SK-N-SH (cell line): ENCODE results near the gene INTS3. TPM values are rescaled to one million over a fixed set of nuclear protein-coding genes. Genes with fewer than 3 reads are reported as not detected.
A peak's percentile ranks its signal among the peaks of the same experiment; 100 is the strongest.

Experiments used
- CTCF ChIA-PET: fragments of 300-600, 350-600 bp; formaldehyde crosslinking; extraction: SDS; loops from one replicate; lab custom pipeline; 2021; lab: Yijun Ruan, JAX
- POLR2A ChIA-PET: fragments of 350-600 bp; sonication (Branson Sonifier 250); formaldehyde crosslinking; extraction: SDS; loops from one replicate; lab custom pipeline; 2020; ENCODE audit warnings: antibody characterized with exemption, inconsistent platforms; lab: Yijun Ruan, JAX
- DNase-seq: peaks from one replicate; pipeline ENCODE4 v3.0.0; 2012
- H2AFZ ChIP-seq: fragments of 200-600 bp; sonication (generic); 2 replicates; pipeline ENCODE4 v1.8.1; 2016; ENCODE audit warnings: antibody characterized with exemption, mild to moderate bottlenecking, low read depth
- H3F3A ChIP-seq: fragments of 200-600 bp; sonication (generic); replicated peaks from 2 replicates; pipeline ENCODE3; 2016; ENCODE audit warnings: antibody characterized with exemption, mild to moderate bottlenecking; ENCODE audit not compliant: insufficient read depth
- H3K27ac ChIP-seq, 2 experiments: fragments of 200-500 bp in 1 of 2; fragments of 200-600 bp in 1 of 2; sonication (Bioruptor generic) in 1 of 2; sonication (generic), shearing (Covaris generic) in 1 of 2; 2 replicates each; pipeline versions ENCODE4 v1.5.1 to v1.6.1; 2014 to 2016; ENCODE audit warnings: low read depth in 2 of 2, inconsistent platforms in 1 of 2, low read length in 1 of 2, mild to moderate bottlenecking in 1 of 2, mixed read lengths in 1 of 2
- H3K27me3 ChIP-seq: fragments of 200-600 bp; sonication (generic), shearing (Covaris generic); 2 replicates; pipeline ENCODE4 v1.6.1; 2016; ENCODE audit warnings: mixed run types; ENCODE audit not compliant: insufficient read depth
- H3K36me3 ChIP-seq, 2 experiments: fragments of 200-500 bp in 1 of 2; fragments of 200-600 bp in 1 of 2; sonication (Bioruptor generic) in 1 of 2; sonication (generic) in 1 of 2; replicated peaks in 1 of 2; 2 replicates each; pipeline versions ENCODE3 to v1.5.1; 2014 to 2016; ENCODE audit warnings: low read length in 1 of 2, mild to moderate bottlenecking in 1 of 2; ENCODE audit not compliant: insufficient read depth in 2 of 2, control insufficient read depth in 1 of 2
- H3K4me1 ChIP-seq, 2 experiments: fragments of 200-500 bp in 1 of 2; fragments of 200-600 bp in 1 of 2; sonication (Bioruptor generic) in 1 of 2; sonication (generic), shearing (Covaris generic) in 1 of 2; 2 replicates each; pipeline versions ENCODE4 v1.5.1 to v1.6.1; 2014 to 2016; ENCODE audit warnings: low read depth in 1 of 2, low read length in 1 of 2, mixed run types in 1 of 2; ENCODE audit not compliant: insufficient read depth in 2 of 2, control insufficient read depth in 1 of 2
- H3K4me2 ChIP-seq: fragments of 200-600 bp; sonication (generic), shearing (Covaris generic); 2 replicates; pipeline ENCODE4 v1.6.1; 2017; ENCODE audit warnings: mixed run types
- H3K4me3 ChIP-seq, 2 experiments: fragments of 200-500 bp in 1 of 2; fragments of 200-600 bp in 1 of 2; sonication (Bioruptor generic) in 1 of 2; sonication (generic), shearing (Covaris generic) in 1 of 2; 2 replicates each; pipeline versions ENCODE4 v1.5.1 to v1.8.1; 2014 to 2016; ENCODE audit warnings: low read depth in 2 of 2, inconsistent platforms in 1 of 2, low read length in 1 of 2, mild to moderate bottlenecking in 1 of 2, mixed read lengths in 1 of 2, moderate library complexity in 1 of 2
- H3K79me2 ChIP-seq: fragments of 200-600 bp; sonication (generic); 2 replicates; pipeline ENCODE4 v1.8.1; 2017; ENCODE audit warnings: mild to moderate bottlenecking; ENCODE audit not compliant: insufficient read depth
- H3K9ac ChIP-seq: fragments of 200-600 bp; sonication (generic); 2 replicates; pipeline ENCODE4 v1.6.1; 2017; ENCODE audit warnings: mixed run types
- H3K9me2 ChIP-seq: fragments of 200-600 bp; sonication (generic); 2 replicates; pipeline ENCODE4 v1.6.1; 2017; ENCODE audit warnings: mixed run types
- H3K9me3 ChIP-seq: fragments of 200-600 bp; sonication (generic); 2 replicates; pipeline ENCODE4 v1.6.1; 2017; ENCODE audit warnings: mixed run types, mild to moderate bottlenecking, moderate library complexity
- H4K20me1 ChIP-seq: fragments of 200-600 bp; sonication (generic); 2 replicates; pipeline ENCODE4 v1.6.1; 2017; ENCODE audit warnings: mild to moderate bottlenecking, mixed run types; ENCODE audit not compliant: insufficient read depth
- CTCF ChIP-seq: fragments of 200-600 bp; sonication (generic); IDR thresholded peaks from 2 replicates; pipeline ENCODE4 v1.6.1; 2017; ENCODE audit warnings: antibody characterized with exemption, mild to moderate bottlenecking, moderate library complexity
- ELF1 ChIP-seq: IDR thresholded peaks from 2 replicates; pipeline ENCODE4 v1.4.0; 2012
- EP300 ChIP-seq, 2 experiments: IDR thresholded peaks; 2 replicates each; pipeline versions ENCODE4 v1.4.0 to v1.6.1; 2012; ENCODE audit warnings: borderline replicate concordance in 1 of 2, low read depth in 1 of 2, low read length in 1 of 2
- EZH2phosphoT487 ChIP-seq: fragments of 200-600 bp; sonication (generic); IDR thresholded peaks from 2 replicates; pipeline ENCODE4 v1.6.1; 2017; ENCODE audit warnings: low read depth, mixed run types, mild to moderate bottlenecking, antibody characterized with exemption, moderate library complexity, borderline replicate concordance
- FOSL2 ChIP-seq: IDR thresholded peaks from 2 replicates; pipeline ENCODE4 v1.4.0; 2012; ENCODE audit warnings: low read depth, mild to moderate bottlenecking, moderate library complexity, borderline replicate concordance
- FOXJ3 ChIP-seq: sonication (generic); formaldehyde crosslinking; IDR thresholded peaks from 2 replicates; pipeline ENCODE4 v1.5.1; 2020; ENCODE audit warnings: mild to moderate bottlenecking, missing genetic modification reagents
- FOXM1 ChIP-seq: IDR thresholded peaks from 2 replicates; pipeline ENCODE4 v1.4.0; 2012; ENCODE audit warnings: low read depth, mild to moderate bottlenecking
- GATA2 ChIP-seq: sonication (generic); formaldehyde crosslinking; IDR thresholded peaks from 2 replicates; pipeline ENCODE4 v1.5.0; 2020; ENCODE audit warnings: mild to moderate bottlenecking, missing genetic modification reagents
- JUND ChIP-seq: IDR thresholded peaks from 2 replicates; pipeline ENCODE4 v1.4.0; 2012
- MEF2A ChIP-seq: IDR thresholded peaks from 2 replicates; pipeline ENCODE4 v1.4.0; 2012; ENCODE audit warnings: low read depth, borderline replicate concordance
- MXI1 ChIP-seq: IDR thresholded peaks from 2 replicates; pipeline ENCODE4 v1.6.1; 2012; ENCODE audit warnings: mild to moderate bottlenecking, low read depth, low read length, improper control_type of control experiment
- NFIC ChIP-seq: IDR thresholded peaks from 2 replicates; pipeline ENCODE4 v1.4.0; 2012; ENCODE audit warnings: borderline replicate concordance
- PBX3 ChIP-seq: IDR thresholded peaks from 2 replicates; pipeline ENCODE4; 2012
- RCOR1 ChIP-seq: fragments of 150-350 bp; IDR thresholded peaks from 2 replicates; pipeline ENCODE4 v1.6.1; 2017; ENCODE audit warnings: antibody characterized with exemption, low read length
- RXRA ChIP-seq: IDR thresholded peaks from 2 replicates; pipeline ENCODE4 v1.4.0; 2012; ENCODE audit warnings: low read depth, mild to moderate bottlenecking, borderline replicate concordance
- SIN3A ChIP-seq: IDR thresholded peaks from 2 replicates; pipeline ENCODE4 v1.6.1; 2012; ENCODE audit warnings: low read depth, mild to moderate bottlenecking, low read length, moderate library complexity, borderline replicate concordance
- TAF1 ChIP-seq: IDR thresholded peaks from 2 replicates; pipeline ENCODE4 v1.6.1; 2012; ENCODE audit warnings: low read depth, mild to moderate bottlenecking, low read length, moderate library complexity, borderline replicate concordance
- TCF12 ChIP-seq: IDR thresholded peaks from 2 replicates; pipeline ENCODE4 v1.4.0; 2012
- TEAD4 ChIP-seq: IDR thresholded peaks from 2 replicates; pipeline ENCODE4 v1.4.0; 2012; ENCODE audit warnings: mild to moderate bottlenecking, borderline replicate concordance; ENCODE audit not compliant: insufficient read depth
- USF1 ChIP-seq: IDR thresholded peaks from 2 replicates; pipeline ENCODE4 v1.4.0; 2012; ENCODE audit warnings: low read depth, borderline replicate concordance
- USF2 ChIP-seq: fragments of 150-350 bp; IDR thresholded peaks from 2 replicates; pipeline ENCODE4 v1.6.1; 2017; ENCODE audit warnings: antibody characterized with exemption, low read length, low read depth, borderline replicate concordance
- WGBS: methylation state at CpG from one replicate; pipeline ENCODE4 v1.1.6; 2017; ENCODE audit warnings: low lambda C conversion rate; 5-methylcytosine and 5-hydroxymethylcytosine counted together
- polyA plus RNA-seq, 3 experiments: library from polyadenylated mRNA; depleted of rRNA; stranded (reverse); fragments of >200 nt; gene quantifications; 2 replicates each; pipeline ENCODE4 v1.2.3, GENCODE V29; 2012

Gene INTS3
- polyA plus RNA-seq, 1 of the 3 experiments (the other 2 are of a cell fraction), result 64.3 TPM

- Histone ChIP-seq H3K4me1 (peaks cover 9 to 12% of the 10 kb centered on the region in 2 experiments; a peak in 2 of 4 replicates), H3F3A (peaks cover 6% of the 10 kb centered on the region), H3K4me2 (peak overlapping the region; percentile 99), H3K36me3 (peaks cover 4 to 15% of the 10 kb centered on the region in 2 experiments), H3K9ac (peak overlapping the region; percentile 97), H3K27me3 (no peaks in the 10 kb centered on the region), H4K20me1 (no peaks in the 10 kb centered on the region), H3K9me2 (no peaks in the 10 kb centered on the region), H3K4me3 (peak overlapping the region; percentile 72 to 97), H3K27ac (peak overlapping the region; percentile 83 to 91), H2AFZ (peak overlapping the region; percentile 92), H3K9me3 (no peaks in the 10 kb centered on the region), H3K79me2 (peaks cover 29% of the 10 kb centered on the region)
- ChIA-PET CTCF (interaction anchor here (1.0 to 8.6 kb wide), 4 partner anchors 11 to 50 kb away, joined by 3 to 56 read pairs (median 6); partner anchors contain the start of gene NPR1), POLR2A (interaction anchor here (0.9 to 1.3 kb wide), 4 partner anchors 10 to 262 kb away, joined by 3 to 4 read pairs (median 4); partner anchors contain the start of genes CREB3L4 and RPS27)
- DNase-seq, result peak; percentile 55
- peak; percentile 37; the same call in 1 of the 2 replicates for TF ChIP-seq MXI1
- TF ChIP-seq USF2, result no peak
- 0 out of 2 replicates have a peak, but pooled peaks have one; percentile 22 for TF ChIP-seq SIN3A
- TF ChIP-seq, all 33 proteins: peak for 2
- WGBS, result 1% methylated on average over 18 of the region's 19 CpGs
These were observed 636 bp downstream of the INTS3 start for GRCh38 chr1:153728305-153729066.

- CTCF ChIA-PET, result interaction anchor here (0.7 to 8.6 kb wide), 3 partner anchors 18 to 52 kb away, joined by 3 to 56 read pairs (median 8); partner anchors contain the start of gene NPR1
- Histone ChIP-seq H2AFZ (no peak overlapping the region), H3K36me3 (peaks cover 4 to 15% of the 10 kb centered on the region in 2 experiments), H3K4me1 (peaks cover 9 to 12% of the 10 kb centered on the region in 2 experiments; a peak in 2 of 4 replicates), H3K9me3 (no peaks in the 10 kb centered on the region), H3F3A (peaks cover 6% of the 10 kb centered on the region), H3K79me2 (peaks cover 37% of the 10 kb centered on the region), H3K4me2 (peak overlapping the region; percentile 99; the same call in 1 of the 2 replicates), H3K4me3 (no peak overlapping the region)
- WGBS, result 60% methylated on average over 5 of the region's 5 CpGs
- TF ChIP-seq FOXM1 (no peak), TAF1 (no peak), NFIC (no peak), TEAD4 (no peak), GATA2 (no peak), EZH2phosphoT487 (no peak), USF1 (no peak), ELF1 (no peak), CTCF (no peak), RXRA (no peak), JUND (no peak), FOSL2 (no peak), EP300 (IDR thresholded peaks at IDR 0.05; ENCODE audit: borderline replicate concordance in 1 of 2, low read depth in 1 of 2, low read length in 1 of 2) (no peak), SIN3A (no peak), MEF2A (no peak), FOXJ3 (CRISPR knock-in tag) (no peak), TCF12 (no peak), PBX3 (no peak), RCOR1 (no peak)
- TF ChIP-seq, all 33 proteins: peak for 0
- POLR2A ChIA-PET, result no interaction called here
- DNase-seq, result no peak
- Histone ChIP-seq H3K27ac (no peak overlapping the region), H4K20me1 (no peaks in the 10 kb centered on the region), H3K27me3 (no peaks in the 10 kb centered on the region), H3K9me2 (no peaks in the 10 kb centered on the region), H3K9ac (no peak overlapping the region)
These were observed 2.7 kb downstream of the INTS3 start for GRCh38 chr1:153730468-153730988.
